DND-41 (cell line): Measurements from ENCODE around the gene DEFB114.

Experiments
- ATAC-seq: fragments of 200-7000 bp; cut with Tn5 transposase; 3 replicates; pipeline ENCODE4 v1.9.1; 2021; ENCODE audit warnings: low read depth; ENCODE audit not compliant: insufficient read depth
- DNase-seq: peaks from one replicate; pipeline ENCODE4 v3.0.0-alpha.2; 2020
- H2AFZ ChIP-seq: 2 replicates; pipeline ENCODE4 v1.6.0; 2012; ENCODE audit warnings: low read depth, low read length
- H3K27ac ChIP-seq: 2 replicates; pipeline ENCODE4 v1.5.1; 2012; ENCODE audit warnings: low read length, inconsistent platforms
- H3K27me3 ChIP-seq: fragments of 200-600 bp; sonication (generic); 2 replicates; pipeline ENCODE4 v1.6.0; 2012; ENCODE audit warnings: low read length, mild to moderate bottlenecking, inconsistent platforms; ENCODE audit not compliant: insufficient read depth, poor library complexity
- H3K36me3 ChIP-seq: 2 replicates; pipeline ENCODE4 v1.5.1; 2012; ENCODE audit warnings: low read length, inconsistent platforms; ENCODE audit not compliant: insufficient read depth
- H3K4me1 ChIP-seq: 2 replicates; pipeline ENCODE4 v1.5.1; 2012; ENCODE audit warnings: mild to moderate bottlenecking, low read length; ENCODE audit not compliant: insufficient read depth
- H3K4me2 ChIP-seq: 2 replicates; pipeline ENCODE4 v1.6.0; 2012; ENCODE audit warnings: mild to moderate bottlenecking, moderate library complexity, low read length, inconsistent platforms; ENCODE audit not compliant: insufficient read depth
- H3K4me3 ChIP-seq, 2 experiments: fragments of 200-600 bp in 1 of 2; shearing (Covaris generic) in 1 of 2; 2 replicates each; pipeline ENCODE4 v1.5.1; 2012 to 2016; ENCODE audit warnings: inconsistent platforms in 2 of 2, low read length in 2 of 2, mild to moderate bottlenecking in 2 of 2, low read depth in 1 of 2, moderate library complexity in 1 of 2
- H3K79me2 ChIP-seq: 2 replicates; pipeline ENCODE4 v1.6.0; 2012; ENCODE audit warnings: low read length, inconsistent platforms; ENCODE audit not compliant: insufficient read depth
- H3K9ac ChIP-seq: 2 replicates; pipeline ENCODE4 v1.6.0; 2012; ENCODE audit warnings: low read depth, mild to moderate bottlenecking, inconsistent platforms, low read length, moderate library complexity
- H3K9me3 ChIP-seq: 2 replicates; pipeline ENCODE4 v1.5.1; 2012; ENCODE audit warnings: low read length, moderate library complexity, mild to moderate bottlenecking, inconsistent platforms; ENCODE audit not compliant: insufficient read depth, severe bottlenecking
- H4K20me1 ChIP-seq: 2 replicates; pipeline ENCODE4 v1.6.0; 2012; ENCODE audit warnings: low read length; ENCODE audit not compliant: insufficient read depth
- EZH2 ChIP-seq: IDR thresholded peaks from 3 replicates; pipeline ENCODE4 v1.6.1; 2012; ENCODE audit warnings: borderline replicate concordance, low read depth, mild to moderate bottlenecking, moderate library complexity, low read length, inconsistent platforms; ENCODE audit not compliant: severe bottlenecking
- TF ChIP-seq, protein P1 (sequence below): IDR thresholded peaks from 2 replicates; pipeline ENCODE4 v1.5.1; 2012; ENCODE audit warnings: borderline replicate concordance, low read length, moderate library complexity, mild to moderate bottlenecking; ENCODE audit not compliant: poor library complexity, severe bottlenecking; ENCODE audit errors: extremely low read depth

The DEFB114 gene

DNA sequence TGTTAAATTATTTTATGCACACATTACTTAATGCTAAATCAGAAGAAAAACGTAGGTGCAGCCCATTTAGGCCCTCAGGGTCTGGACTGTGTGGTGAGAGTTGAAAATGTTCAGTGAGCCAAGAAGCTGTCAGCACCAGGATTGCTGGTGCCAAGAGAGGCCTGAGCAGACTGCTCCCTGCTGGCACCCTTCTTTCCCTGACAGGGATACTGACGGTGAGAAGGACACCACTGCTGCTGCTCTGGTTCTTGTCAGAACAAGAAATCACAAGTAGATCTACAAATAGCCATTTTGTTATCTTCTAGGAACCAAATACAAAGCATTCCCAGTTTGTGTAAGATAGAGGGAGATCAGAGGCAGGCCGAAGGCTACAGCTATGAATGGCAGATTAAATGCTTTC lies 48.9 kb downstream of the DEFB114 start:
- Histone ChIP-seq H3K27me3 (no peaks in the 10 kb centered on the region), H3K9ac (no peak overlapping the region), H3K79me2 (no peaks in the 10 kb centered on the region), H3K4me3 (no peak overlapping the region), H3K27ac (no peak overlapping the region), H3K4me2 (no peak overlapping the region), H4K20me1 (no peaks in the 10 kb centered on the region), H3K36me3 (no peaks in the 10 kb centered on the region), H3K9me3 (no peaks in the 10 kb centered on the region), H2AFZ (no peak overlapping the region), H3K4me1 (no peaks in the 10 kb centered on the region)
- no peak for TF ChIP-seq EZH2
- TF ChIP-seq, protein P1, sequence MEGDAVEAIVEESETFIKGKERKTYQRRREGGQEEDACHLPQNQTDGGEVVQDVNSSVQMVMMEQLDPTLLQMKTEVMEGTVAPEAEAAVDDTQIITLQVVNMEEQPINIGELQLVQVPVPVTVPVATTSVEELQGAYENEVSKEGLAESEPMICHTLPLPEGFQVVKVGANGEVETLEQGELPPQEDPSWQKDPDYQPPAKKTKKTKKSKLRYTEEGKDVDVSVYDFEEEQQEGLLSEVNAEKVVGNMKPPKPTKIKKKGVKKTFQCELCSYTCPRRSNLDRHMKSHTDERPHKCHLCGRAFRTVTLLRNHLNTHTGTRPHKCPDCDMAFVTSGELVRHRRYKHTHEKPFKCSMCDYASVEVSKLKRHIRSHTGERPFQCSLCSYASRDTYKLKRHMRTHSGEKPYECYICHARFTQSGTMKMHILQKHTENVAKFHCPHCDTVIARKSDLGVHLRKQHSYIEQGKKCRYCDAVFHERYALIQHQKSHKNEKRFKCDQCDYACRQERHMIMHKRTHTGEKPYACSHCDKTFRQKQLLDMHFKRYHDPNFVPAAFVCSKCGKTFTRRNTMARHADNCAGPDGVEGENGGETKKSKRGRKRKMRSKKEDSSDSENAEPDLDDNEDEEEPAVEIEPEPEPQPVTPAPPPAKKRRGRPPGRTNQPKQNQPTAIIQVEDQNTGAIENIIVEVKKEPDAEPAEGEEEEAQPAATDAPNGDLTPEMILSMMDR = no peak
- ATAC-seq (no peak), DNase-seq (no peak)

DNA sequence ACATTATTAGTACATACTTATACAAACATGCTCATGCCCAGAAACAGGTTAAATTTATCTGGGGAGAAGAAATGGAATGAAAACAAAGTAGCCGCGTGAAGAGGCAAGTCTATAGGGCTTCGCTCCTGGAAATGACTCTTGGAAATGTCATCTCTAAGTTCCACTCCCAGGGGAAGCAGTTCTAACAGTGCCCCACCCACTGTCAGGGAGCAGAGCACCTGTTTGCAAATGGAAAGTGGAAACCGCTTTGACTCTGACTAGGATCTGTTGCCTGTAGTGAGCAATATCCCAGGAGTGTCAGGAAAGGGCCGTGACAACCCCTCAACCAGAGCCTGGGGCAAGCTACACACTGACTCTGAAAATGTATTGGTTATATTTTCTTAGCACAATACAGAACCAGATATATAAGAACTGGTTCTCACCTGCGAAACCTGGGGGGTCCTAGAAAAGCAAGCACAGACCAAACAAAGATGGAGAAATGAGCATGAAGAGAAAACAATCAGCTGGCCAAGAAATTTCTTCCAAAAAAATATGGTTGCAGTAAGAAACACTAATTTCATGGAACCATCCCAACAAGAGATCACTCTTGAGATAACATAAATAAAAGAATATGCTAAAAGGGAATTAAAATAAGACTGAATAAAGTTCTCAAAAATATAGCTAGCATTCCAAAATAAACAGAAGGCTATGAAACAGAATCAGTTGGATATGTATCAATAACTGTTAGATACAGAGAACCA lies 50.2 kb downstream of the DEFB114 start:
- H3K36me3 ChIP-seq = no peaks in the 10 kb centered on the region
- no peaks in the 10 kb centered on the region for H3K9me3 ChIP-seq
- H3K79me2 ChIP-seq = no peaks in the 10 kb centered on the region
- H4K20me1 ChIP-seq = no peaks in the 10 kb centered on the region
- no peak overlapping the region for H3K27ac ChIP-seq
- H3K27me3 ChIP-seq = no peaks in the 10 kb centered on the region
- DNase-seq = no peak
- H3K9ac ChIP-seq = no peak overlapping the region
- TF ChIP-seq, protein P1 = no peak
- no peak for TF ChIP-seq EZH2
- H3K4me1 ChIP-seq = no peaks in the 10 kb centered on the region
- ATAC-seq = no peak
- H2AFZ ChIP-seq = no peak overlapping the region
- no peak overlapping the region for H3K4me2 ChIP-seq
- no peak overlapping the region for H3K4me3 ChIP-seq

DNA sequence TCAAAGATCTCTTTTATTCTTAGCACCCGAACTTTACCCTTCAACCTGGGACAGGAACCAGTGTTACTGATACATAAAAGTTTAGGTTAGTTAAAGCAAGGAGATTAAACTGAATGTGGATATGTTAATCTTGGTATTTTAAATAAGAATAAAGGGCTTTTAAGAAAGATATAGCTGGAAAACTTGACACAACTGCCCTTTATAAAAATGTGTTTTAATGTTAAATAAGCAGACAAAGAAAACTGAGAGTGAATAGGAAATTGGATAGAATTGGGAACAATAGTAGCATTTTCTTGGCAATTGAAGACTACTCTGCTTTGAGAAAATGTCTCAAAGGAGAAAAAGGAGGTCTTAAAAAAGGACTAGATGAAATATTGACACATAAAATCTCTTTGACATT lies 51.8 kb downstream of the DEFB114 start:
- TF ChIP-seq, protein P1 = no peak

DNA sequence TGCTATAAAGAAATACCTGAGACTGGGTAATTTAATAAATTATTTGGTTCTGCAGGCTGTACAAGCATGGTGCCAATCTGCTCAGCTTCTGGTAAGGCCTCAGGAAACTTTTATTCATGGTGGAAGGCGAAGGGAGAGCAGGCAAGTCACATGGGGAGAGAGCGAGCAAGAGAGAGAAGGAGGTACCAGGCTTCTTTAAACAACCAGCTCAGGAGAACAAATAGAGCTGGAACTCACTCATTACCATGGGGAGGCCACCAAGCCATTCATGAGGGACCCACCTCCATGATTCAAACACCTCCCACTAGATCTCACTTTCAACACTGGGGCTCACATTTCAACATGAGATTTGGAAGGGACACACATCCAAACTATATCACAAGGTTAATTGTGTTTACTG lies 52.7 kb downstream of the DEFB114 start:
- no peaks in the 10 kb centered on the region for H3K36me3 ChIP-seq
- H2AFZ ChIP-seq = no peak overlapping the region
- H3K9me3 ChIP-seq = no peaks in the 10 kb centered on the region
- DNase-seq = no peak
- H3K4me2 ChIP-seq = no peak overlapping the region
- no peak for ATAC-seq
- no peak overlapping the region for H3K27ac ChIP-seq
- no peaks in the 10 kb centered on the region for H3K27me3 ChIP-seq
- H3K4me3 ChIP-seq = no peak overlapping the region
- no peaks in the 10 kb centered on the region for H3K4me1 ChIP-seq
- H3K79me2 ChIP-seq = no peaks in the 10 kb centered on the region
- H3K9ac ChIP-seq = no peak overlapping the region
- TF ChIP-seq, protein P1 = no peak
- TF ChIP-seq EZH2 = no peak
- H4K20me1 ChIP-seq = no peaks in the 10 kb centered on the region

More for the DNA sequence above, 51.8 kb downstream of the DEFB114 start:
- no peaks in the 10 kb centered on the region for H3K9me3 ChIP-seq
- no peaks in the 10 kb centered on the region for H4K20me1 ChIP-seq
- H3K27ac ChIP-seq = no peak overlapping the region
- ATAC-seq = no peak
- no peak overlapping the region for H3K4me2 ChIP-seq
- H3K79me2 ChIP-seq = no peaks in the 10 kb centered on the region
- no peak for DNase-seq
- no peak overlapping the region for H3K4me3 ChIP-seq
- no peaks in the 10 kb centered on the region for H3K36me3 ChIP-seq
- no peaks in the 10 kb centered on the region for H3K27me3 ChIP-seq
- no peaks in the 10 kb centered on the region for H3K4me1 ChIP-seq
- no peak overlapping the region for H3K9ac ChIP-seq
- H2AFZ ChIP-seq = no peak overlapping the region
